Suprapubic skin (tissue), 4 donors: ENCODE data around the gene GPC4. TPM values are rescaled to one million over a fixed set of nuclear protein-coding genes. Genes with fewer than 3 reads are reported as not detected.

ENCODE experiments used
- DNase-seq, 2 donors: peaks; one replicate each; pipeline ENCODE4 v3.0.0-alpha.2; 2019; ENCODE audit warnings: low spot score in 2 of 2
- H3K27ac ChIP-seq: fragments of 200-600 bp; sonication (generic); one replicate; pipeline ENCODE4 v1.5.1; 2019
- H3K27me3 ChIP-seq: fragments of 200-600 bp; sonication (generic); one replicate; pipeline ENCODE4 v1.5.1; 2019
- H3K36me3 ChIP-seq: fragments of 200-600 bp; sonication (generic); one replicate; pipeline ENCODE4 v1.5.1; 2019
- H3K4me1 ChIP-seq: fragments of 200-600 bp; sonication (generic); one replicate; pipeline ENCODE4 v1.5.1; 2019
- H3K4me3 ChIP-seq: fragments of 200-600 bp; sonication (generic); one replicate; pipeline ENCODE4 v1.5.1; 2019; ENCODE audit warnings: mild to moderate bottlenecking
- H3K9me3 ChIP-seq: fragments of 200-600 bp; sonication (generic); one replicate; pipeline ENCODE4 v1.5.1; 2019
- CTCF ChIP-seq, 2 donors: fragments of 200-600 bp in 1 of 2; fragments of 450-650 bp in 1 of 2; sonication (generic) in 1 of 2; IDR thresholded peaks; one replicate each; pipeline ENCODE4 v1.5.1; 2016 to 2019; ENCODE audit warnings: antibody characterized with exemption in 2 of 2, mild to moderate bottlenecking in 1 of 2, moderate library complexity in 1 of 2
- EP300 ChIP-seq: sonication (generic); formaldehyde crosslinking; IDR thresholded peaks from one replicate; pipeline ENCODE4 v1.6.1; 2017; ENCODE audit warnings: antibody characterized with exemption
- POLR2A ChIP-seq, 2 donors: fragments of 450-650 bp; IDR thresholded peaks; one replicate each; pipeline ENCODE4 v1.6.1; 2017; ENCODE audit warnings: antibody characterized with exemption in 2 of 2, mild to moderate bottlenecking in 2 of 2, moderate library complexity in 2 of 2
- POLR2AphosphoS5 ChIP-seq, 3 donors: sonication (generic); formaldehyde crosslinking; IDR thresholded peaks; one replicate each; pipeline ENCODE4 v1.6.1; 2017; ENCODE audit warnings: antibody characterized with exemption in 3 of 3
- WGBS: methylation state at CpG from one replicate; pipeline ENCODE4 v1.1.5; 2018; 5-methylcytosine and 5-hydroxymethylcytosine counted together
- total RNA-seq, 4 donors: library from RNA; depleted of rRNA; stranded (reverse); fragments of >200 nt; gene quantifications; one replicate each; pipeline ENCODE4 v1.1.0, GENCODE V29; 2016

The GPC4 gene
- total RNA-seq, 4 donors from 2014 or later = 2.3 to 4.1 (median 3.1) TPM

GRCh38 chrX:133265331-133265730 is 150.0 kb downstream of the GPC4 start:
- no peak for DNase-seq
- Histone ChIP-seq H3K4me3 (no peak overlapping the region), H3K4me1 (no peaks in the 10 kb centered on the region), H3K36me3 (no peaks in the 10 kb centered on the region), H3K27me3 (no peaks in the 10 kb centered on the region), H3K27ac (no peak overlapping the region), H3K9me3 (no peaks in the 10 kb centered on the region)
- 47% methylated on average over 9 of the region's 13 CpGs for WGBS
- no peak for TF ChIP-seq POLR2A (IDR thresholded peaks at IDR 0.05)
- no peak for TF ChIP-seq EP300
- no peak for TF ChIP-seq CTCF (IDR thresholded peaks at IDR 0.05)
- no peak for TF ChIP-seq POLR2AphosphoS5 (IDR thresholded peaks at IDR 0.05)

- TF ChIP-seq CTCF (IDR thresholded peaks at IDR 0.05) (no peak), EP300 (no peak), POLR2AphosphoS5 (IDR thresholded peaks at IDR 0.05) (no peak), POLR2A (IDR thresholded peaks at IDR 0.05) (no peak)
- no peaks in the 10 kb centered on the region for H3K27me3 ChIP-seq
These were observed 156.8 kb downstream of the GPC4 start for GRCh38 chrX:133258481-133258880.

GRCh38 chrX:133254666-133255065 is 160.6 kb downstream of the GPC4 start:
- Histone ChIP-seq H3K4me1 (no peaks in the 10 kb centered on the region), H3K9me3 (no peaks in the 10 kb centered on the region), H3K4me3 (no peak overlapping the region), H3K27me3 (no peaks in the 10 kb centered on the region), H3K27ac (no peak overlapping the region), H3K36me3 (no peaks in the 10 kb centered on the region)
- WGBS = 73% methylated on average over 3 of the region's 3 CpGs
- TF ChIP-seq CTCF (IDR thresholded peaks at IDR 0.05) (no peak), EP300 (no peak), POLR2AphosphoS5 (IDR thresholded peaks at IDR 0.05) (no peak), POLR2A (IDR thresholded peaks at IDR 0.05) (no peak)
- no peak for DNase-seq

More at GRCh38 chrX:133258481-133258880, 156.8 kb downstream of the GPC4 start:
- Histone ChIP-seq H3K9me3 (no peaks in the 10 kb centered on the region), H3K36me3 (no peaks in the 10 kb centered on the region), H3K4me3 (no peak overlapping the region), H3K4me1 (no peaks in the 10 kb centered on the region), H3K27ac (no peak overlapping the region)
- DNase-seq = no peak

GRCh38 chrX:133251204-133251603 is 164.1 kb downstream of the GPC4 start:
- WGBS = 72% methylated on average over 5 of the region's 5 CpGs

More at GRCh38 chrX:133251204-133251603, 164.1 kb downstream of the GPC4 start:
- no peak for DNase-seq
- H3K27me3 ChIP-seq = no peaks in the 10 kb centered on the region
- H3K4me1 ChIP-seq = no peaks in the 10 kb centered on the region
- no peak overlapping the region for H3K4me3 ChIP-seq
- H3K36me3 ChIP-seq = no peaks in the 10 kb centered on the region
- H3K9me3 ChIP-seq = no peaks in the 10 kb centered on the region
- H3K27ac ChIP-seq = no peak overlapping the region
- no peak for TF ChIP-seq POLR2AphosphoS5 (IDR thresholded peaks at IDR 0.05)
- no peak for TF ChIP-seq CTCF (IDR thresholded peaks at IDR 0.05)
- TF ChIP-seq POLR2A (IDR thresholded peaks at IDR 0.05) = no peak
- no peak for TF ChIP-seq EP300
